OCI-LY1 (cell line): Measurements from ENCODE around the gene KLHL6.
A peak's percentile ranks its signal among the peaks of the same experiment; 100 is the strongest.

Source experiments
- H2AFZ ChIP-seq: fragments of 200-600 bp; sonication (generic), shearing (Covaris generic); 2 replicates; pipeline ENCODE4 v1.6.0; 2014; ENCODE audit warnings: antibody characterized with exemption, mild to moderate bottlenecking, low read length
- H3F3A ChIP-seq: fragments of 200-600 bp; sonication (generic), shearing (Covaris generic); 2 replicates; pipeline ENCODE4 v1.6.0; 2014; ENCODE audit warnings: mild to moderate bottlenecking, antibody characterized with exemption, low read length, moderate library complexity; ENCODE audit not compliant: insufficient read depth
- H3K27ac ChIP-seq: fragments of 200-600 bp; sonication (generic); 2 replicates; pipeline ENCODE4 v1.5.1; 2014; ENCODE audit warnings: low read length, mixed run types, mild to moderate bottlenecking, low read depth; ENCODE audit not compliant: poor library complexity, severe bottlenecking
- H3K27me3 ChIP-seq: fragments of 200-600 bp; sonication (generic); 2 replicates; pipeline ENCODE4 v1.6.0; 2014; ENCODE audit warnings: antibody characterized with exemption, mild to moderate bottlenecking, low read length, moderate library complexity; ENCODE audit not compliant: insufficient read depth
- H3K36me3 ChIP-seq: fragments of 200-600 bp; sonication (generic); 2 replicates; pipeline ENCODE4 v1.6.1; 2014; ENCODE audit warnings: mild to moderate bottlenecking, antibody characterized with exemption, low read length, moderate library complexity, mixed read lengths; ENCODE audit not compliant: insufficient read depth
- H3K4me1 ChIP-seq: fragments of 200-600 bp; sonication (generic); 2 replicates; pipeline ENCODE4 v1.5.1; 2014; ENCODE audit warnings: mild to moderate bottlenecking, low read length, moderate library complexity; ENCODE audit not compliant: insufficient read depth, severe bottlenecking
- H3K4me2 ChIP-seq: fragments of 200-600 bp; sonication (generic), shearing (Covaris generic); 2 replicates; pipeline ENCODE4 v1.6.1; 2014; ENCODE audit warnings: low read length
- H3K4me3 ChIP-seq: fragments of 200-600 bp; sonication (generic); 2 replicates; pipeline ENCODE4 v1.5.1; 2014; ENCODE audit warnings: low read length, low read depth, mild to moderate bottlenecking, mixed read lengths; ENCODE audit not compliant: poor library complexity, severe bottlenecking
- H3K79me2 ChIP-seq: fragments of 200-600 bp; shearing (Covaris generic); 2 replicates; pipeline ENCODE4 v1.6.1; 2016; ENCODE audit warnings: mixed run types, low read length, mixed read lengths; ENCODE audit not compliant: insufficient read depth
- H3K9ac ChIP-seq: fragments of 200-600 bp; sonication (generic), shearing (Covaris generic); 2 replicates; pipeline ENCODE4 v1.6.1; 2014; ENCODE audit warnings: mild to moderate bottlenecking, low read length, mixed read lengths
- H3K9me2 ChIP-seq: fragments of 200-600 bp; sonication (generic), shearing (Covaris generic); 2 replicates; pipeline ENCODE4 v1.6.1; 2014; ENCODE audit warnings: low read depth, mild to moderate bottlenecking, low read length, mixed read lengths
- H3K9me3 ChIP-seq: fragments of 200-600 bp; shearing (Covaris generic); 2 replicates; pipeline ENCODE4 v1.6.1; 2014; ENCODE audit warnings: low read length, mixed read lengths
- H4K20me1 ChIP-seq: fragments of 200-600 bp; sonication (generic), shearing (Covaris generic); 2 replicates; pipeline ENCODE4 v1.6.0; 2016; ENCODE audit warnings: mild to moderate bottlenecking, low read length; ENCODE audit not compliant: insufficient read depth
- EZH2 ChIP-seq: fragments of 200-600 bp; sonication (generic), shearing (Covaris generic); IDR thresholded peaks from 2 replicates; pipeline ENCODE4 v1.8.0; 2017; ENCODE audit warnings: borderline replicate concordance, mixed run types, mild to moderate bottlenecking, antibody characterized with exemption, low read length, moderate library complexity, mixed read lengths
- TF ChIP-seq, protein P1 (sequence below): fragments of 200-600 bp; sonication (generic), shearing (Covaris generic); IDR thresholded peaks from 2 replicates; pipeline ENCODE4 v1.5.1; 2017; ENCODE audit warnings: mild to moderate bottlenecking, antibody characterized with exemption, low read length, moderate library complexity, mixed read lengths

The KLHL6 gene

DNA sequence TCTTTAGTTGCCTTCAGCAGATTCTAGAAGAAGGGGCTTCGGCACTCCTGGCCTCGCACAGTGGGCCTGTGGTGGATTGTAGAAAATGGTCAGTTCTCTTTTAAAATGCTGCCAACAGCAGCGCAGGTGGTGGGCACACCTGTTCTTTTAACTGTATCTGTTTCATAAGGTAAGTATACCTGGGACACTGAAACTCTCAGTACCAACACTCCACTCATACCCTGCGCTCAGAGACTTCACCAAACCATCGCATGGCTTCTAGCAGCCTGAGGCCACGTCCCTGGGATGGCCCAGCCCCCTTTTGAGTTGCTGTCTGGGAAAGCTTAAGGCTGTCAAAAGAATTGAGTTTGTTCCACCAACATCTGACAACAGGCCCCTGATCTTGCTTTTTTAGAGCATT is 70.4 kb downstream of the KLHL6 start:
- no peak overlapping the region for H2AFZ ChIP-seq
- no peaks in the 10 kb centered on the region for H3K9me2 ChIP-seq
- no peaks in the 10 kb centered on the region for H3K79me2 ChIP-seq
- H3K9me3 ChIP-seq: no peaks in the 10 kb centered on the region
- no peak overlapping the region; the same call in 1 of the 2 replicates for H3K4me2 ChIP-seq
- peaks cover 26% of the 10 kb centered on the region for H3K36me3 ChIP-seq
- peaks cover 44% of the 10 kb centered on the region for H3K4me1 ChIP-seq
- no peaks in the 10 kb centered on the region for H4K20me1 ChIP-seq
- TF ChIP-seq EZH2: no peak
- TF ChIP-seq, protein P1, sequence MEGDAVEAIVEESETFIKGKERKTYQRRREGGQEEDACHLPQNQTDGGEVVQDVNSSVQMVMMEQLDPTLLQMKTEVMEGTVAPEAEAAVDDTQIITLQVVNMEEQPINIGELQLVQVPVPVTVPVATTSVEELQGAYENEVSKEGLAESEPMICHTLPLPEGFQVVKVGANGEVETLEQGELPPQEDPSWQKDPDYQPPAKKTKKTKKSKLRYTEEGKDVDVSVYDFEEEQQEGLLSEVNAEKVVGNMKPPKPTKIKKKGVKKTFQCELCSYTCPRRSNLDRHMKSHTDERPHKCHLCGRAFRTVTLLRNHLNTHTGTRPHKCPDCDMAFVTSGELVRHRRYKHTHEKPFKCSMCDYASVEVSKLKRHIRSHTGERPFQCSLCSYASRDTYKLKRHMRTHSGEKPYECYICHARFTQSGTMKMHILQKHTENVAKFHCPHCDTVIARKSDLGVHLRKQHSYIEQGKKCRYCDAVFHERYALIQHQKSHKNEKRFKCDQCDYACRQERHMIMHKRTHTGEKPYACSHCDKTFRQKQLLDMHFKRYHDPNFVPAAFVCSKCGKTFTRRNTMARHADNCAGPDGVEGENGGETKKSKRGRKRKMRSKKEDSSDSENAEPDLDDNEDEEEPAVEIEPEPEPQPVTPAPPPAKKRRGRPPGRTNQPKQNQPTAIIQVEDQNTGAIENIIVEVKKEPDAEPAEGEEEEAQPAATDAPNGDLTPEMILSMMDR: no peak
- H3F3A ChIP-seq: no peaks in the 10 kb centered on the region
- no peak overlapping the region for H3K9ac ChIP-seq
- H3K27me3 ChIP-seq: no peaks in the 10 kb centered on the region
- peak overlapping the region; percentile 59 for H3K27ac ChIP-seq
- H3K4me3 ChIP-seq: no peak overlapping the region

GRCh38 chr3:183484431-183485075 is 71.0 kb downstream of the KLHL6 start:
- H3K27me3 ChIP-seq: no peaks in the 10 kb centered on the region
- no peaks in the 10 kb centered on the region for H3K9me3 ChIP-seq
- H4K20me1 ChIP-seq: no peaks in the 10 kb centered on the region
- H3K9ac ChIP-seq: no peak overlapping the region
- H3K79me2 ChIP-seq: no peaks in the 10 kb centered on the region
- peaks cover 21% of the 10 kb centered on the region for H3K36me3 ChIP-seq
- H3K27ac ChIP-seq: peak overlapping the region; percentile 59
- H3K4me2 ChIP-seq: no peak overlapping the region; the same call in 1 of the 2 replicates
- no peak overlapping the region for H3K4me3 ChIP-seq
- TF ChIP-seq EZH2: no peak
- TF ChIP-seq, protein P1: no peak
- H3K9me2 ChIP-seq: no peaks in the 10 kb centered on the region
- H3K4me1 ChIP-seq: peaks cover 44% of the 10 kb centered on the region
- H3F3A ChIP-seq: no peaks in the 10 kb centered on the region
- no peak overlapping the region for H2AFZ ChIP-seq

DNA sequence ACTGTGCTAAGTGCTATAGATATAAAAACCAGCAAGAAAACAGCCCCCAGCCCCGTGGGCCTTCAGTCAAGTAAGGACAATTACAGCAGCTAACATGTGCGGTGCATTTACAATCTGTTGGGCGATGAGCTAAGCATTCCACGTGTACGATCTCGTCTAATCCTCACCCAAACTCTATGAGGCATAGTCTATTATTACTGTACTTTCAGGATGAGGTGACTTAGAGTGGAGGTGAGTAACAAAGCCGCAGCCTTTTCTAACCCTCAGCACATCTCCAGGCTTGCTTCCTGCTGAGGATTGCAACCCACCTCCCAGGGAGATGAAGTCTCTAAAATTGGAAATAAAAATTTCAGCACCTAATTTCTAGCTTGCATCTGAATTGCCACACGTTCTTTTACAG is 73.9 kb downstream of the KLHL6 start:
- Histone ChIP-seq H3K36me3 (no peaks in the 10 kb centered on the region), H3K27ac (no peak overlapping the region), H3K9ac (no peak overlapping the region), H3K4me2 (no peak overlapping the region), H3K4me1 (peaks cover 24% of the 10 kb centered on the region), H3K9me3 (no peaks in the 10 kb centered on the region), H3K27me3 (no peaks in the 10 kb centered on the region), H4K20me1 (no peaks in the 10 kb centered on the region), H2AFZ (no peak overlapping the region), H3K79me2 (no peaks in the 10 kb centered on the region), H3F3A (no peaks in the 10 kb centered on the region), H3K4me3 (no peak overlapping the region), H3K9me2 (no peaks in the 10 kb centered on the region)
- TF ChIP-seq, protein P1: no peak
- no peak for TF ChIP-seq EZH2
